Transverse colon (tissue), 4 donors: ENCODE results near the gene KNDC1.
A peak's percentile ranks its signal among the peaks of the same experiment; 100 is the strongest.

Experiments used
- CTCF ChIP-seq, 5 experiments: fragments of 200-600 bp in 3 of 5; fragments of 450-650 bp in 2 of 5; sonication (generic) in 3 of 5; IDR thresholded peaks; 1 replicate in 2 of 5; 2 replicates in 3 of 5; pipeline ENCODE4 v1.5.1; 2016 to 2017; ENCODE audit warnings: antibody characterized with exemption in 5 of 5, inconsistent platforms in 3 of 5, mild to moderate bottlenecking in 2 of 5, moderate library complexity in 1 of 5
- EP300 ChIP-seq: sonication (generic); formaldehyde crosslinking; IDR thresholded peaks from one replicate; pipeline ENCODE4 v1.6.1; 2017; ENCODE audit warnings: antibody characterized with exemption, low read depth
- POLR2A ChIP-seq: fragments of 450-650 bp; IDR thresholded peaks from one replicate; pipeline ENCODE4 v1.6.1; 2016; ENCODE audit warnings: antibody characterized with exemption, mild to moderate bottlenecking, moderate library complexity
- POLR2AphosphoS5 ChIP-seq, 3 donors: sonication (generic); formaldehyde crosslinking; IDR thresholded peaks; one replicate each; pipeline ENCODE4 v1.6.1; 2016; ENCODE audit warnings: antibody characterized with exemption in 3 of 3

GRCh38 chr10:133257489-133258065 lies 97.6 kb downstream of the KNDC1 start:
- TF ChIP-seq CTCF (IDR thresholded peaks at IDR 0.05), result peak; percentile 25 to 64 (median 42)
- peak; percentile 7 for TF ChIP-seq POLR2A
- no peak for TF ChIP-seq EP300
- peak in 1 of 3 donors; percentile 41 for TF ChIP-seq POLR2AphosphoS5 (IDR thresholded peaks at IDR 0.05)
